MM.1S (cell line): ENCODE measurements around the gene SOBP.
A peak's percentile ranks its signal among the peaks of the same experiment; 100 is the strongest.

ENCODE experiments used
- DNase-seq: peaks from one replicate; pipeline ENCODE4 v3.0.0-alpha.2; 2015
- H2AFZ ChIP-seq: fragments of 300-600 bp; sonication (generic); 2 replicates; pipeline ENCODE4 v1.6.0; 2016; ENCODE audit warnings: antibody characterized with exemption, low read length
- H3F3A ChIP-seq: fragments of 300-600 bp; sonication (generic); 2 replicates; pipeline ENCODE4 v1.6.1; 2016; ENCODE audit warnings: mild to moderate bottlenecking, antibody characterized with exemption, low read length, moderate library complexity, mixed read lengths; ENCODE audit not compliant: insufficient read depth
- H3K27ac ChIP-seq: fragments of 300-600 bp; sonication (generic); 2 replicates; pipeline ENCODE4 v1.5.1; 2016; ENCODE audit warnings: mild to moderate bottlenecking, low read length
- H3K27me3 ChIP-seq: fragments of 300-600 bp; sonication (generic); replicated peaks from 2 replicates; pipeline ENCODE4 v1.6.0; 2016; ENCODE audit warnings: low read length; ENCODE audit not compliant: insufficient read depth
- H3K36me3 ChIP-seq: fragments of 300-600 bp; sonication (generic); replicated peaks from 2 replicates; pipeline ENCODE4 v1.6.1; 2016; ENCODE audit warnings: mild to moderate bottlenecking, low read length, mixed read lengths; ENCODE audit not compliant: insufficient read depth
- H3K4me1 ChIP-seq: fragments of 300-600 bp; sonication (generic); 2 replicates; pipeline ENCODE4 v1.6.1; 2016; ENCODE audit warnings: low read length, mixed read lengths
- H3K4me2 ChIP-seq: fragments of 300-600 bp; sonication (generic); 2 replicates; pipeline ENCODE4 v1.6.0; 2016; ENCODE audit warnings: low read depth, low read length
- H3K4me3 ChIP-seq: fragments of 300-600 bp; sonication (generic); 2 replicates; pipeline ENCODE4 v1.5.1; 2016; ENCODE audit warnings: low read length, mixed read lengths
- H3K79me2 ChIP-seq: fragments of 300-600 bp; sonication (generic); 2 replicates; pipeline ENCODE4 v1.6.1; 2016; ENCODE audit warnings: mixed run types, low read length, mixed read lengths
- H3K9ac ChIP-seq: fragments of 300-600 bp; sonication (generic); 2 replicates; pipeline ENCODE4 v1.6.1; 2016; ENCODE audit warnings: low read length, mixed read lengths
- H3K9me2 ChIP-seq: fragments of 300-600 bp; sonication (generic); replicated peaks from 2 replicates; pipeline ENCODE4 v1.6.1; 2016; ENCODE audit warnings: mild to moderate bottlenecking, low read length, mixed read lengths; ENCODE audit not compliant: insufficient read depth
- H3K9me3 ChIP-seq: fragments of 300-600 bp; sonication (generic); replicated peaks from 2 replicates; pipeline ENCODE4 v1.6.1; 2016; ENCODE audit warnings: mild to moderate bottlenecking, low read length, mixed read lengths; ENCODE audit not compliant: insufficient read depth
- H4K20me1 ChIP-seq: fragments of 300-600 bp; sonication (generic); 2 replicates; pipeline ENCODE4 v1.6.1; 2016; ENCODE audit warnings: mild to moderate bottlenecking, low read length, moderate library complexity, mixed read lengths; ENCODE audit not compliant: insufficient read depth
- EZH2 ChIP-seq: fragments of 300-600 bp; sonication (generic); optimal IDR thresholded peaks from 2 replicates; pipeline ENCODE3; 2017; ENCODE audit warnings: low read depth, mild to moderate bottlenecking, antibody characterized with exemption, low read length, mixed read lengths
- EZH2phosphoT487 ChIP-seq: fragments of 300-600 bp; sonication (generic); IDR thresholded peaks from 2 replicates; pipeline ENCODE4 v1.6.1; 2018; ENCODE audit warnings: antibody characterized with exemption, low read length
- TF ChIP-seq, protein P1 (sequence below): fragments of 300-600 bp; sonication (generic); IDR thresholded peaks from 2 replicates; pipeline ENCODE4 v1.5.1; 2016; ENCODE audit warnings: antibody characterized with exemption, low read length, mixed read lengths

SOBP gene

GRCh38 chr6:107652526-107653182 lies 162.7 kb downstream of the SOBP start:
- H3F3A ChIP-seq: peaks cover 6% of the 10 kb centered on the region
- H3K9ac ChIP-seq: no peak overlapping the region
- DNase-seq: peak; percentile 10
- no peaks in the 10 kb centered on the region for H4K20me1 ChIP-seq
- H3K4me1 ChIP-seq: peaks cover 25% of the 10 kb centered on the region
- H3K36me3 ChIP-seq: no peaks in the 10 kb centered on the region
- no peaks in the 10 kb centered on the region for H3K27me3 ChIP-seq
- no peak for TF ChIP-seq EZH2phosphoT487
- TF ChIP-seq, protein P1, sequence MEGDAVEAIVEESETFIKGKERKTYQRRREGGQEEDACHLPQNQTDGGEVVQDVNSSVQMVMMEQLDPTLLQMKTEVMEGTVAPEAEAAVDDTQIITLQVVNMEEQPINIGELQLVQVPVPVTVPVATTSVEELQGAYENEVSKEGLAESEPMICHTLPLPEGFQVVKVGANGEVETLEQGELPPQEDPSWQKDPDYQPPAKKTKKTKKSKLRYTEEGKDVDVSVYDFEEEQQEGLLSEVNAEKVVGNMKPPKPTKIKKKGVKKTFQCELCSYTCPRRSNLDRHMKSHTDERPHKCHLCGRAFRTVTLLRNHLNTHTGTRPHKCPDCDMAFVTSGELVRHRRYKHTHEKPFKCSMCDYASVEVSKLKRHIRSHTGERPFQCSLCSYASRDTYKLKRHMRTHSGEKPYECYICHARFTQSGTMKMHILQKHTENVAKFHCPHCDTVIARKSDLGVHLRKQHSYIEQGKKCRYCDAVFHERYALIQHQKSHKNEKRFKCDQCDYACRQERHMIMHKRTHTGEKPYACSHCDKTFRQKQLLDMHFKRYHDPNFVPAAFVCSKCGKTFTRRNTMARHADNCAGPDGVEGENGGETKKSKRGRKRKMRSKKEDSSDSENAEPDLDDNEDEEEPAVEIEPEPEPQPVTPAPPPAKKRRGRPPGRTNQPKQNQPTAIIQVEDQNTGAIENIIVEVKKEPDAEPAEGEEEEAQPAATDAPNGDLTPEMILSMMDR: no peak
- no peak for TF ChIP-seq EZH2
- no peak overlapping the region for H3K4me2 ChIP-seq
- H3K4me3 ChIP-seq: no peak overlapping the region
- no peak overlapping the region for H2AFZ ChIP-seq
- no peaks in the 10 kb centered on the region for H3K9me2 ChIP-seq
- no peaks in the 10 kb centered on the region for H3K9me3 ChIP-seq
- no peaks in the 10 kb centered on the region for H3K79me2 ChIP-seq
- H3K27ac ChIP-seq: no peak overlapping the region

GRCh38 chr6:107653183-107653580 lies 163.3 kb downstream of the SOBP start:
- H3K4me2 ChIP-seq: no peak overlapping the region
- no peaks in the 10 kb centered on the region for H3K9me2 ChIP-seq
- no peaks in the 10 kb centered on the region for H3K27me3 ChIP-seq
- TF ChIP-seq EZH2phosphoT487 (no peak), EZH2 (no peak)
- TF ChIP-seq, protein P1: no peak
- peaks cover 27% of the 10 kb centered on the region for H3K4me1 ChIP-seq
- H3K4me3 ChIP-seq: no peak overlapping the region
- H4K20me1 ChIP-seq: no peaks in the 10 kb centered on the region
- H3F3A ChIP-seq: peaks cover 9% of the 10 kb centered on the region
- H3K9ac ChIP-seq: no peak overlapping the region
- no peaks in the 10 kb centered on the region for H3K79me2 ChIP-seq
- no peak overlapping the region for H2AFZ ChIP-seq
- no peak overlapping the region for H3K27ac ChIP-seq
- H3K36me3 ChIP-seq: no peaks in the 10 kb centered on the region
- H3K9me3 ChIP-seq: no peaks in the 10 kb centered on the region
- no peak for DNase-seq

DNA sequence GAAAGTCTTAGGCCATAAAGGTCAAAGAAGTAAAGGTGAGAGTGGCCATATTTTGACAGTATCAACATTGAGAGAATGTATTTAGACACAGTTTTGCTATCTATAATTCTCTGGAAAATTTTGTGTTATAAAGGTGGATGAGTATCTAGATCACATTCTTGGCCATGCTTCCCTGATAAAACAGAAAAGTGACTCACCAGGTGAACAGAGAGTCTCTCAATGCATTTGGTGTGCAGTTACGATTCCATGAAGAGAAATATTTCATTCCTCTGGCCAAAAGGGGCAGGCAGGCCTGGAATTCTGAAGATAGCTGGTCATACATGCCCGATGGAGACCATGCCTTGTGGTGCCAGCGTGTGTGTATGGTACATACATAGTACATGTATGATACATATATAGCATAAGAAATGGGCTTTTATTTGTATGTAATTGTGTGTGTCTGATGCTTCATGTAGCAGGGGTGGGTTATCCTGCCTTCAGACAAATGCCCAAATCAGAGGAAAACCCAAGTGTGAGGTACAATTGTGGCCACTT lies 164.0 kb downstream of the SOBP start:
- Histone ChIP-seq H3K9me2 (no peaks in the 10 kb centered on the region), H3K79me2 (no peaks in the 10 kb centered on the region), H3F3A (peaks cover 15% of the 10 kb centered on the region), H3K36me3 (no peaks in the 10 kb centered on the region), H2AFZ (no peak overlapping the region), H3K9ac (no peak overlapping the region), H3K9me3 (no peaks in the 10 kb centered on the region), H4K20me1 (no peaks in the 10 kb centered on the region), H3K4me1 (peaks cover 34% of the 10 kb centered on the region), H3K4me3 (no peak overlapping the region), H3K27ac (no peak overlapping the region), H3K27me3 (no peaks in the 10 kb centered on the region), H3K4me2 (no peak overlapping the region)
- no peak for TF ChIP-seq EZH2
- DNase-seq: no peak

DNA sequence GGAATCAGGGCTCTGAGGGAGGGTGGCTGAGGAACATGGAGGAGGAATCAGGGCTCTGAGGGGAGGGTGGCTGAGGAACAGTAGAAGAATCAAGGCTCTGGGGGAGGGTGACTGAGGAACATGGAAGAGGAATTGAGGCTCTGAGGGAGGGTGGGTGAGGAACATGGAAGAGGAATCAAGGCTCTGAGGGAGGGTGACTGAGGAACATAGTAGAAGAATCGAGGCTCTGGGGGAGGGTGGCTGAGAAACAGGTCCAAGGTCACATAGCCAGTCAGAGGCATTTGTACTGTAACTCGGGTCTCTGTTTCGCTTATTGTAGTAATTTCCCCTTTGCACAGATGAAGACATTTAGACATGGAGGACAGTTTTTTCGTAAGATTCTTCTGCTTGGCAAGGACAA lies 164.8 kb downstream of the SOBP start:
- H3K27me3 ChIP-seq: no peaks in the 10 kb centered on the region
- H3K79me2 ChIP-seq: no peaks in the 10 kb centered on the region
- H4K20me1 ChIP-seq: no peaks in the 10 kb centered on the region
- no peak overlapping the region for H3K9ac ChIP-seq
- no peak for DNase-seq
- no peak overlapping the region for H2AFZ ChIP-seq
- peaks cover 15% of the 10 kb centered on the region for H3F3A ChIP-seq
- no peak overlapping the region for H3K4me3 ChIP-seq
- H3K9me2 ChIP-seq: no peaks in the 10 kb centered on the region
- no peak overlapping the region for H3K4me2 ChIP-seq
- no peaks in the 10 kb centered on the region for H3K9me3 ChIP-seq
- no peaks in the 10 kb centered on the region for H3K36me3 ChIP-seq
- H3K4me1 ChIP-seq: peaks cover 37% of the 10 kb centered on the region
- no peak overlapping the region for H3K27ac ChIP-seq
- no peak for TF ChIP-seq EZH2phosphoT487
